ENCODE results near the gene CLPTM1.
"Not testable (repeated sequence)": the region's sequence is repeated elsewhere in the genome, so short reads cannot be mapped to it uniquely, and the experiment has no call there.

Gene CLPTM1

DNA sequence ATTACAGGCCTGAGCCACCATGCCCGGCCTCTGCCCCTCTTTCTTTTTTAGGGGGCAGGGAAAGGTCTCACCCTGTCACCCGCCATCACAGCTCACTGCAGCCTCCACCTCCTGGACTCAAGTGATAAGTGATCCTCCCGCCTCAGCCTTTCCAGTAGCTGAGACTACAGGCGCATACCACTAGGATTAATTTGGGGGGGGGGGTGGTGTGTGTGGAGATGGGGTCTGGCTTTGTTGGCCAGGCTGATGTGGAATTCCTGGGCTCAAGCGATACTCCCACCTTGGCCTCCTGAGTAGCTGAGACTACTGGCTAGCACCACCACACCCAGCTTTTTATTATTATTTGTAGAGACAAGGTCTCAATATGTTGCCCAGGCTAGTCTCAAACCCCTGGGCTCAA is 45.4 kb upstream of the CLPTM1 start:
- Histone ChIP-seq H3K27me3 (peaks cover 70% of the 10 kb centered on the region), H3K9me3 (no peaks in the 10 kb centered on the region), H3K4me1 (ENCODE audit: control insufficient read depth in 1 of 2, insufficient read depth in 1 of 2, low read depth in 1 of 2, low read length in 1 of 2) (peaks cover 10 to 14% of the 10 kb centered on the region in 2 experiments), H3K36me3 (no peaks in the 10 kb centered on the region), H3K27ac (no peak overlapping the region), H3K4me3 (ENCODE audit: low read depth in 1 of 2, low read length in 1 of 2) (no peak overlapping the region)
- TF ChIP-seq, protein P1, sequence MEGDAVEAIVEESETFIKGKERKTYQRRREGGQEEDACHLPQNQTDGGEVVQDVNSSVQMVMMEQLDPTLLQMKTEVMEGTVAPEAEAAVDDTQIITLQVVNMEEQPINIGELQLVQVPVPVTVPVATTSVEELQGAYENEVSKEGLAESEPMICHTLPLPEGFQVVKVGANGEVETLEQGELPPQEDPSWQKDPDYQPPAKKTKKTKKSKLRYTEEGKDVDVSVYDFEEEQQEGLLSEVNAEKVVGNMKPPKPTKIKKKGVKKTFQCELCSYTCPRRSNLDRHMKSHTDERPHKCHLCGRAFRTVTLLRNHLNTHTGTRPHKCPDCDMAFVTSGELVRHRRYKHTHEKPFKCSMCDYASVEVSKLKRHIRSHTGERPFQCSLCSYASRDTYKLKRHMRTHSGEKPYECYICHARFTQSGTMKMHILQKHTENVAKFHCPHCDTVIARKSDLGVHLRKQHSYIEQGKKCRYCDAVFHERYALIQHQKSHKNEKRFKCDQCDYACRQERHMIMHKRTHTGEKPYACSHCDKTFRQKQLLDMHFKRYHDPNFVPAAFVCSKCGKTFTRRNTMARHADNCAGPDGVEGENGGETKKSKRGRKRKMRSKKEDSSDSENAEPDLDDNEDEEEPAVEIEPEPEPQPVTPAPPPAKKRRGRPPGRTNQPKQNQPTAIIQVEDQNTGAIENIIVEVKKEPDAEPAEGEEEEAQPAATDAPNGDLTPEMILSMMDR (IDR thresholded peaks at IDR 0.05), result no peak

DNA sequence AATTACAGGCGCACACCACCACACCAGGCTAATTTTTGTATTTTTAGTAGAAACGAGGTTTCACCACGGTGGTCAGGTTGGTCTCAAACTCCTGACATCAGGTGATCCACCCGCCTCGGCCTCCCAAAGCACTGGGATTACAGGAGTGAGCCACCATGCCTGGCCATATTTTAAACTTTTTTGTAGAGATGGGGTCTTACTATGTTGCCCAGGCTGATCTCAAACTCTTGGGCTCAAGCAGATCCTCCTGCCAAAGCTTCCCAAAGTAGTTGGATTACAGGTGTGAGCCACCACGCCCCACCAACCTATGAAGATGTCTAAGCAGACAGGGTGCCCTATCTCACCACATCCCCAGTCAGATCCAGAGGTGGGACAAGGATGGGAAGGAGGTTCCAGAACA is 43.3 kb upstream of the CLPTM1 start:
- H3K27ac ChIP-seq; H3K4me3 ChIP-seq (ENCODE audit: low read depth in 1 of 2, low read length in 1 of 2); H3K9me3 ChIP-seq; H3K36me3 ChIP-seq: not testable (repeated sequence)
- Histone ChIP-seq H3K27me3 (peaks cover 50% of the 10 kb centered on the region), H3K4me1 (ENCODE audit: control insufficient read depth in 1 of 2, insufficient read depth in 1 of 2, low read depth in 1 of 2, low read length in 1 of 2) (peaks cover 9 to 11% of the 10 kb centered on the region in 2 experiments)

DNA sequence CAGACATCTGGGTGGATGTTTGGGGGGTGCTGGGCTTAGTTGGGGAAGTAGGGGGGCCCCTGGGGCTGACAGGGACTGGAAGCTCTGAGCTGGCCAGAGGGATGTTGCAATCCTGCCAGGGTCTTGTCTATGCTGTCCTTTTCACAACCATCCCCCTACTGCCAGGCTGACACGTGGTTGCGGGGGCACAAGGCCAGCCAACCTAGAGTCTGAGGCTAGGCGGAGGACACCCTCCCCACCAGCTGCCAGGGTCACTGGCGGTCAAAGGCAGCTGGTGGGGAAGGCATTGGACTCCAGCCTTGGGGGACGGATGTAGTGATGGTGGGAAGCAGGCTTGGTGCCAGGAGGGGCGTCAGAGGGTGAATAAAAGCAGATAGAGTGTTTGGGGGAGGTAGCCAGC is 42.3 kb upstream of the CLPTM1 start:
- Histone ChIP-seq H3K27me3 (peaks cover 42% of the 10 kb centered on the region), H3K4me3 (ENCODE audit: low read depth in 1 of 2, low read length in 1 of 2) (no peak overlapping the region), H3K36me3 (no peaks in the 10 kb centered on the region), H3K27ac (no peak overlapping the region), H3K9me3 (no peaks in the 10 kb centered on the region), H3K4me1 (ENCODE audit: control insufficient read depth in 1 of 2, insufficient read depth in 1 of 2, low read depth in 1 of 2, low read length in 1 of 2) (peaks cover 9 to 11% of the 10 kb centered on the region in 2 experiments)
- TF ChIP-seq, protein P1 (IDR thresholded peaks at IDR 0.05), result no peak

DNA sequence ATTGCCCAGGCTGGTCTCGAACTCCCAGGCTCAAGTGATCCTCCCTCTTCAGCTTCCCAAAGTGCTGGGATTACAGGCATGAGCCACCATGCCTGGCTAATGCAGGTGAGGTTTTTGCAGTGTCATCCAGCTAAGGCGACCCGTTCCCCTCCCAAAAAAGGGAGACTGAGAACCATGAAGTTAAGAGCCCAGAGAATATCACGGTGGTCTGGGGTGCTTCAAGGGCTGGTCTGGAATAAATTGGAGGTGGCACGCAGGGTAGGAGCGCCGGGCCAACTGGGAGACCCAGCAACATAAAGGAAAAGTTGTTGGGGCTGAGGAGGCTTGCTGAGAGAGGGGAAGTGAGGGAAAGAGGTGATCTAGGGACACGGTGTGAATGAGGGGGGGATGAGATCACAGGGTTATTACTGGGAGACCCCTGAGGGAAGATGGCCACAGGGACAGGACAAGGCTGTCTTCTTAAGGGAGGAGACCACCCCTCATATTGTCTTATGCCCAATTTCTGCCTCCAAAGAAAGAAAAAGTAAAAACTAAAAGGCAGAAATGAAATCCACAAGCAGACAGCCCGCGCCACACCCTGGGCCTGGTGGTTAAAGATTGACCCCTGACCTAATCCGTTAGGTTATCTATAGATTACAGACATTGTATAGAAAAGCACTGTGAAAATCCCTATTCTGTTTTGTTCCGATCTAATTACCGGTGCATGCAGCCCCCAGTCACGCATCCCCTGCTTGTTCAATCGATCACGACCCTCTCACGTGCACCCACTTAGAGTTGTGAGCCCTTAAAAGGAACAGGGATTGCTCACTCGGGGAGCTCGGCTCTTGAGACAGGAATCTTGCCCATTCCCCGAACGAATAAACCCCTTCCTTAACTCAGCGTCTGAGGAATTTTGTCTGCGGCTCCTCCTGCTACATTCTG is 41.4 kb upstream of the CLPTM1 start:
- not testable (repeated sequence) for H3K36me3 ChIP-seq; H3K27ac ChIP-seq; H3K9me3 ChIP-seq; H3K4me3 ChIP-seq (ENCODE audit: low read depth in 1 of 2, low read length in 1 of 2)
- Histone ChIP-seq H3K4me1 (ENCODE audit: control insufficient read depth in 1 of 2, insufficient read depth in 1 of 2, low read depth in 1 of 2, low read length in 1 of 2) (peaks cover 9 to 11% of the 10 kb centered on the region in 2 experiments), H3K27me3 (peaks cover 42% of the 10 kb centered on the region)

DNA sequence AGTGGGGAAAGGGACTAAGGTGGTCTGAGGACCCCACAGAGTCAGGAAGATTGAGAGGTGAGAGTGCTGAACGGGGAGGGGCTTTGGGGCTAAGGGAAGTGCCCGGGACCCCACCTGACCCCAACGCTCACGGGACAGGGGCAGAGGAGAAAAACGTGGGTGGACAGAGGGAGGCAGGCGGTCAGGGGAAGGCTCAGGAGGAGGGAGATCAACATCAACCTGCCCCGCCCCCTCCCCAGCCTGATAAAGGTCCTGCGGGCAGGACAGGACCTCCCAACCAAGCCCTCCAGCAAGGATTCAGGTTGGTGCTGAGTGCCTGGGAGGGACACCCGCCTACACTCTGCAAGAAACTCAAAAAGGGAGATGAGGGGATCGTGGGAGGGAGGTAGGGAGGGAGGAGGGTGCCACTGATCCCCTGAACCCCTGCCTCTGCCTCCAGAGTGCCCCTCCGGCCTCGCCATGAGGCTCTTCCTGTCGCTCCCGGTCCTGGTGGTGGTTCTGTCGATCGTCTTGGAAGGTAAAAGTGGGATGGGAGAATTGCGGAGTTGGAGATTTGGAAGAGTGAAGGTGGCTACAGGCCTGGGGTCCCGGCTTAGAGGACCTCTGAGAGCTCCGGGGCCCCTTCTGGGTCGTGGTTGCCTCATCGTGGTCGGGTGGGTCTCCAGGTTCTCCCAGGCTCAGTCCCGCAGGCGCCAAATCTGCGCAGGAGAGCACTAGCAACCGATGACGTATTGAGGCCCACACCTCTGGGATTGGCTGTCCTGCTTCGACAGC is 40.6 kb upstream of the CLPTM1 start, which contains the start of gene APOC1:
Gene APOC1 (plus strand): TSS at position 176 of the 774 bp plus-strand sequence. CDS start 284 bp downstream, at position 460.
- peaks cover 42% of the 10 kb centered on the region for H3K27me3 ChIP-seq
- H3K9me3 ChIP-seq, H3K36me3 ChIP-seq, H3K27ac ChIP-seq: not testable (repeated sequence)
- peaks cover 9 to 11% of the 10 kb centered on the region in 2 experiments for H3K4me1 ChIP-seq (ENCODE audit: control insufficient read depth in 1 of 2, insufficient read depth in 1 of 2, low read depth in 1 of 2, low read length in 1 of 2)
- peak within 1 kb of the TSS; percentile 51 to 62 for H3K4me3 ChIP-seq (ENCODE audit: low read depth in 1 of 2, low read length in 1 of 2)

DNA sequence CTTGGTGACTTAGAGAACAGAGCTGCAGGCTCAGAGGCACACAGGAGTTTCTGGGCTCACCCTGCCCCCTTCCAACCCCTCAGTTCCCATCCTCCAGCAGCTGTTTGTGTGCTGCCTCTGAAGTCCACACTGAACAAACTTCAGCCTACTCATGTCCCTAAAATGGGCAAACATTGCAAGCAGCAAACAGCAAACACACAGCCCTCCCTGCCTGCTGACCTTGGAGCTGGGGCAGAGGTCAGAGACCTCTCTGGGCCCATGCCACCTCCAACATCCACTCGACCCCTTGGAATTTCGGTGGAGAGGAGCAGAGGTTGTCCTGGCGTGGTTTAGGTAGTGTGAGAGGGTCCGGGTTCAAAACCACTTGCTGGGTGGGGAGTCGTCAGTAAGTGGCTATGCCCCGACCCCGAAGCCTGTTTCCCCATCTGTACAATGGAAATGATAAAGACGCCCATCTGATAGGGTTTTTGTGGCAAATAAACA is 30.9 kb upstream of the CLPTM1 start:
- Histone ChIP-seq H3K4me1 (ENCODE audit: control insufficient read depth in 1 of 2, insufficient read depth in 1 of 2, low read depth in 1 of 2, low read length in 1 of 2) (peaks cover 7 to 15% of the 10 kb centered on the region in 2 experiments), H3K27me3 (no peaks in the 10 kb centered on the region), H3K27ac (no peak overlapping the region), H3K4me3 (ENCODE audit: low read depth in 1 of 2, low read length in 1 of 2) (no peak overlapping the region), H3K36me3 (no peaks in the 10 kb centered on the region), H3K9me3 (no peaks in the 10 kb centered on the region)
- TF ChIP-seq, protein P1 (IDR thresholded peaks at IDR 0.05), result no peak
